Loucy (cell line): ENCODE data around the gene SPIN3.
"Not testable (repeated sequence)": the region's sequence is repeated elsewhere in the genome, so short reads cannot be mapped to it uniquely, and the experiment has no call there.

Experiments used
- H2AFZ ChIP-seq: fragments of 200-600 bp; sonication (generic); 2 replicates; pipeline ENCODE4 v1.6.0; 2016; ENCODE audit warnings: antibody characterized with exemption, mild to moderate bottlenecking, low read length, moderate library complexity
- H3F3A ChIP-seq: fragments of 200-600 bp; 2 replicates; pipeline ENCODE4 v1.6.0; 2016; ENCODE audit warnings: antibody characterized with exemption, low read depth, mild to moderate bottlenecking
- H3K27me3 ChIP-seq: fragments of 200-600 bp; sonication (generic); 2 replicates; pipeline ENCODE4 v1.6.1; 2014; ENCODE audit warnings: low read length, mild to moderate bottlenecking; ENCODE audit not compliant: insufficient read depth, poor library complexity, severe bottlenecking
- H3K36me3 ChIP-seq: fragments of 200-600 bp; sonication (generic); 2 replicates; pipeline ENCODE4 v1.6.1; 2016; ENCODE audit warnings: low read length; ENCODE audit not compliant: insufficient read depth
- H3K4me1 ChIP-seq: fragments of 200-600 bp; sonication (generic); 2 replicates; pipeline ENCODE4 v1.5.1; 2014; ENCODE audit warnings: low read length, mild to moderate bottlenecking; ENCODE audit not compliant: insufficient read depth, poor library complexity, severe bottlenecking
- H3K4me2 ChIP-seq: fragments of 200-600 bp; sonication (generic); 2 replicates; pipeline ENCODE4 v1.6.0; 2014; ENCODE audit warnings: antibody characterized with exemption, low read length, low read depth, mild to moderate bottlenecking; ENCODE audit not compliant: poor library complexity, severe bottlenecking
- H3K4me3 ChIP-seq: fragments of 200-600 bp; sonication (generic); 2 replicates; pipeline ENCODE4 v1.5.1; 2014; ENCODE audit warnings: low read length, mild to moderate bottlenecking, mixed read lengths; ENCODE audit not compliant: poor library complexity, severe bottlenecking
- H3K79me2 ChIP-seq: fragments of 200-600 bp; sonication (generic); 2 replicates; pipeline ENCODE4 v1.6.1; 2014; ENCODE audit warnings: low read length; ENCODE audit not compliant: insufficient read depth
- H3K9ac ChIP-seq: fragments of 200-600 bp; sonication (generic); 2 replicates; pipeline ENCODE4 v1.6.0; 2014; ENCODE audit warnings: mild to moderate bottlenecking, low read depth, low read length, moderate library complexity; ENCODE audit not compliant: poor library complexity, severe bottlenecking
- H3K9me2 ChIP-seq: fragments of 200-600 bp; sonication (generic); replicated peaks from 2 replicates; pipeline ENCODE4 v1.6.1; 2016; ENCODE audit warnings: low read depth, low read length, mixed read lengths
- H3K9me3 ChIP-seq: fragments of 200-600 bp; sonication (generic); 2 replicates; pipeline ENCODE4 v1.6.1; 2014; ENCODE audit warnings: mild to moderate bottlenecking, antibody characterized with exemption, low read length, low read depth; ENCODE audit not compliant: insufficient read depth
- H4K20me1 ChIP-seq: fragments of 200-600 bp; sonication (generic); 2 replicates; pipeline ENCODE4 v1.6.0; 2014; ENCODE audit warnings: antibody characterized with exemption, low read length, mild to moderate bottlenecking; ENCODE audit not compliant: insufficient read depth, poor library complexity, severe bottlenecking
- CTCF ChIP-seq: fragments of 200-600 bp; sonication (generic); conservative IDR thresholded peaks from 2 replicates; pipeline ENCODE4 v1.5.1; 2014; ENCODE audit warnings: mild to moderate bottlenecking, antibody characterized with exemption, low read length
- EZH2phosphoT487 ChIP-seq: fragments of 200-600 bp; IDR thresholded peaks from 2 replicates; pipeline ENCODE4 v1.6.1; 2018; ENCODE audit warnings: antibody characterized with exemption, mild to moderate bottlenecking, moderate library complexity, borderline replicate concordance

SPIN3 gene

GRCh38 chrX:56995271-56995994, at the start of gene SPIN3:
Gene SPIN3 (minus strand): TSS chrX:56995541. CDS start chrX:56994947, 594 bp downstream.
- Histone ChIP-seq H3K9ac (no peak within 1 kb of the TSS), H3K4me1 (no peaks in the 10 kb centered on the region), H3K9me3 (no peaks in the 10 kb centered on the region), H4K20me1 (no peaks in the 10 kb centered on the region), H3K4me3 (no peak within 1 kb of the TSS), H3F3A (no peaks in the 10 kb centered on the region), H3K79me2 (no peaks in the 10 kb centered on the region), H3K4me2 (no peak within 1 kb of the TSS), H2AFZ (no peak within 1 kb of the TSS), H3K36me3 (no peaks in the 10 kb centered on the region), H3K9me2 (no peaks in the 10 kb centered on the region), H3K27me3 (no peaks in the 10 kb centered on the region)
- TF ChIP-seq EZH2phosphoT487 (no peak), CTCF (no peak)

- no peaks in the 10 kb centered on the region for H3K79me2 ChIP-seq
- no peaks in the 10 kb centered on the region for H3K36me3 ChIP-seq
- H3K4me3 ChIP-seq = no peak overlapping the region
- H3K27me3 ChIP-seq = no peaks in the 10 kb centered on the region
- no peak overlapping the region for H3K9ac ChIP-seq
- no peaks in the 10 kb centered on the region for H4K20me1 ChIP-seq
- no peaks in the 10 kb centered on the region for H3K9me3 ChIP-seq
- no peak overlapping the region for H2AFZ ChIP-seq
- no peaks in the 10 kb centered on the region for H3K9me2 ChIP-seq
- no peaks in the 10 kb centered on the region for H3K4me1 ChIP-seq
- no peaks in the 10 kb centered on the region for H3F3A ChIP-seq
- H3K4me2 ChIP-seq = no peak overlapping the region
- TF ChIP-seq EZH2phosphoT487 = no peak
These were observed 48.9 kb upstream of the SPIN3 start for GRCh38 chrX:57044245-57044644.

- H3K9me2 ChIP-seq, H3K79me2 ChIP-seq, H3K9me3 ChIP-seq, H3K9ac ChIP-seq, H3K4me2 ChIP-seq, H3F3A ChIP-seq, H2AFZ ChIP-seq, H4K20me1 ChIP-seq, H3K4me1 ChIP-seq, H3K36me3 ChIP-seq, H3K27me3 ChIP-seq, H3K4me3 ChIP-seq: not testable (repeated sequence)
These were observed 41.9 kb upstream of the SPIN3 start for GRCh38 chrX:57037265-57037664.

GRCh38 chrX:56994375-56995270, 718 bp downstream of the SPIN3 start:
- H3K9ac ChIP-seq = no peak overlapping the region
- H3K9me2 ChIP-seq = no peaks in the 10 kb centered on the region
- no peak for TF ChIP-seq EZH2phosphoT487
- TF ChIP-seq CTCF = no peak
- H4K20me1 ChIP-seq = no peaks in the 10 kb centered on the region
- no peak overlapping the region for H2AFZ ChIP-seq
- H3K9me3 ChIP-seq = no peaks in the 10 kb centered on the region
- H3K79me2 ChIP-seq = no peaks in the 10 kb centered on the region
- no peak overlapping the region for H3K4me3 ChIP-seq
- H3K4me2 ChIP-seq = no peak overlapping the region
- H3K36me3 ChIP-seq = no peaks in the 10 kb centered on the region
- no peaks in the 10 kb centered on the region for H3K27me3 ChIP-seq
- H3F3A ChIP-seq = no peaks in the 10 kb centered on the region
- H3K4me1 ChIP-seq = no peaks in the 10 kb centered on the region
